SK-N-MC (cell line): ENCODE data around the gene CHTF18.
"Not testable (repeated sequence)": the region's sequence is repeated elsewhere in the genome, so short reads cannot be mapped to it uniquely, and the experiment has no call there.

Experiments used
- DNase-seq: peaks from one replicate; pipeline ENCODE4 v3.0.0-alpha.2; 2011; ENCODE audit warnings: low read depth, low spot score
- H3K27ac ChIP-seq: fragments of 200-600 bp; sonication (generic); 2 replicates; pipeline ENCODE4 v1.5.1; 2016; ENCODE audit warnings: mixed run types
- H3K36me3 ChIP-seq: fragments of 200-600 bp; sonication (generic); 2 replicates; pipeline ENCODE4 v1.6.1; 2017; ENCODE audit warnings: antibody characterized with exemption, low read length, mixed read lengths; ENCODE audit not compliant: insufficient read depth
- H3K4me3 ChIP-seq: fragments of 200-600 bp; sonication (generic); 2 replicates; pipeline ENCODE4 v1.5.1; 2016
- H3K9ac ChIP-seq: fragments of 200-600 bp; sonication (generic); 2 replicates; pipeline ENCODE4 v1.8.0; 2017; ENCODE audit warnings: mixed run types, mixed read lengths; ENCODE audit not compliant: insufficient read length
- H3K9me3 ChIP-seq: fragments of 200-600 bp; sonication (generic); 2 replicates; pipeline ENCODE4 v1.6.1; 2017; ENCODE audit warnings: low read depth, mild to moderate bottlenecking, antibody characterized with exemption, low read length, moderate library complexity, mixed read lengths
- EZH2 ChIP-seq: fragments of 200-600 bp; sonication (generic); IDR thresholded peaks from one replicate; pipeline ENCODE4 v1.6.1; 2017; ENCODE audit warnings: antibody characterized with exemption
- FOXP2 ChIP-seq: optimal IDR thresholded peaks from 2 replicates; pipeline ENCODE3; 2011; ENCODE audit warnings: mild to moderate bottlenecking, moderate library complexity; ENCODE audit not compliant: insufficient read depth; ENCODE audit errors: extremely low read length, control extremely low read depth
- POLR2AphosphoS5 ChIP-seq: IDR thresholded peaks from 2 replicates; pipeline ENCODE4 v1.6.1; 2012; ENCODE audit warnings: mild to moderate bottlenecking, low read depth, low read length, borderline replicate concordance

Gene CHTF18

DNA sequence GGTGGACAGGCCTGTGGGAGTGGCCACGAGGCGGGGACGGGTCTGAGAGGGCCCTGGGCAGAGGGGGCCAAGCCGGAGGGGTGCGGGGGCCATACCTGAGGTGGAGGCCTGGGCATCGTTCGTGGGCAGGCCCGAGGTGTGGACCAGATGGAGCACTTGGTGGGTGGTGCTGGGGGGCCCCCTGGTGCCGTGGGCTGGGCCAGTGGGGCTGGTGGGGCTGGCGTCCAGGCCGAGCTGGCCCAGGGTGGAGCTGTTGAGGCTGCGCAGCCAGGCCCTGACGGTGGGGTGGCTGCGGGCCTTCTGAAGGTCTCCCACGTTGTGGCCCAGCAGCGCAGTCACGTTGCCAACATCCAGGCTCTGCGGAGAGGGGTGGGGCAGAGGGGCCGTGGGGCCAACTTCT, 18.5 kb upstream of the CHTF18 start:
- Histone ChIP-seq H3K27ac (no peak overlapping the region), H3K9me3 (no peaks in the 10 kb centered on the region), H3K36me3 (no peaks in the 10 kb centered on the region), H3K9ac (no peak overlapping the region), H3K4me3 (no peak overlapping the region)
- no peak for DNase-seq
- TF ChIP-seq EZH2 (no peak), FOXP2 (no peak), POLR2AphosphoS5 (no peak)

DNA sequence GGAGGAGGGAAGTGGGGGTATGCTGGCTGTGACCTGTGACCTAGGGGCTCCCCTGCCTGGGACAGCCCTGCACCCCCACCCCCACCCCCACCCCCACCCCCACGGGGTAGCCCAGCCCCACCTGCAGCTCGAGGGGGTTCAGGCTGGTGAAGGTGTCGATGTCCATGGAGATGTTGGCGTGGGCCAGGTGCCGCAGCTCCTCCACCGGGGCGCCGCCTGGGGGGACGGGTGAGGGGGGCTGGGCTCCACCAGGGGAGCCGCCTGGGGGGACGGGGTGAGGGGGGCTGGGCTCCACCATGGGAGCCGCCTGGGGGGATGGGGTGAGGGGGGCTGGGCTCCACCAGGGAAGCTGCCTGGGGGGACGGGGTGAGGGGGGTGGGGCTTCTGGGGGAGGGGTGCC, 18.0 kb upstream of the CHTF18 start:
- Histone ChIP-seq H3K36me3 (no peaks in the 10 kb centered on the region), H3K9ac (no peak overlapping the region), H3K9me3 (no peaks in the 10 kb centered on the region), H3K4me3 (no peak overlapping the region), H3K27ac (no peak overlapping the region)
- no peak for TF ChIP-seq POLR2AphosphoS5
- TF ChIP-seq FOXP2, result no peak
- TF ChIP-seq EZH2, result no peak
- DNase-seq, result no peak

DNA sequence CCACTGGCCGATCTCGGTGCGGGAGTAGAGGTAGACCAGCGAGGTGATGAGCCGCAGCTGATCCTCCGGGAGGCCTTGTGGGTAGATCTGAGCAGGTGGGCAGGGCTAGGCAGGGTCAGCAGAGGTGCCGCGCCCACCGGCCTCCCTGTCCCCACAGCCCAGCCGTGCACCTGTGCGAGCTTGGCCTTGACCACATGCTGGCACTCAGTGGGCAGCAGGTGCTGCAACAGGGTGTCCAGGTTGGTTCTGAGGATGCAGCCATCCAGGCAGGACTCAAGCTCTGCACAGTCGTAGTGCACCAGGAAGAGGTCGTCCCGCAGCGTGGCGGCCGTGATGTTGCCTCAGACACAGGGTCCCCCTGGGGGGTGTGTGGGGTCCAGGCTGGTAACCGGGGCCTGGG, 15.5 kb upstream of the CHTF18 start:
- H3K36me3 ChIP-seq, result no peaks in the 10 kb centered on the region
- no peak for TF ChIP-seq EZH2
- TF ChIP-seq POLR2AphosphoS5, result no peak
- TF ChIP-seq FOXP2, result no peak
- H3K4me3 ChIP-seq, result no peak overlapping the region
- H3K27ac ChIP-seq, result no peak overlapping the region
- H3K9me3 ChIP-seq, result no peaks in the 10 kb centered on the region
- no peak overlapping the region for H3K9ac ChIP-seq
- DNase-seq, result no peak

DNA sequence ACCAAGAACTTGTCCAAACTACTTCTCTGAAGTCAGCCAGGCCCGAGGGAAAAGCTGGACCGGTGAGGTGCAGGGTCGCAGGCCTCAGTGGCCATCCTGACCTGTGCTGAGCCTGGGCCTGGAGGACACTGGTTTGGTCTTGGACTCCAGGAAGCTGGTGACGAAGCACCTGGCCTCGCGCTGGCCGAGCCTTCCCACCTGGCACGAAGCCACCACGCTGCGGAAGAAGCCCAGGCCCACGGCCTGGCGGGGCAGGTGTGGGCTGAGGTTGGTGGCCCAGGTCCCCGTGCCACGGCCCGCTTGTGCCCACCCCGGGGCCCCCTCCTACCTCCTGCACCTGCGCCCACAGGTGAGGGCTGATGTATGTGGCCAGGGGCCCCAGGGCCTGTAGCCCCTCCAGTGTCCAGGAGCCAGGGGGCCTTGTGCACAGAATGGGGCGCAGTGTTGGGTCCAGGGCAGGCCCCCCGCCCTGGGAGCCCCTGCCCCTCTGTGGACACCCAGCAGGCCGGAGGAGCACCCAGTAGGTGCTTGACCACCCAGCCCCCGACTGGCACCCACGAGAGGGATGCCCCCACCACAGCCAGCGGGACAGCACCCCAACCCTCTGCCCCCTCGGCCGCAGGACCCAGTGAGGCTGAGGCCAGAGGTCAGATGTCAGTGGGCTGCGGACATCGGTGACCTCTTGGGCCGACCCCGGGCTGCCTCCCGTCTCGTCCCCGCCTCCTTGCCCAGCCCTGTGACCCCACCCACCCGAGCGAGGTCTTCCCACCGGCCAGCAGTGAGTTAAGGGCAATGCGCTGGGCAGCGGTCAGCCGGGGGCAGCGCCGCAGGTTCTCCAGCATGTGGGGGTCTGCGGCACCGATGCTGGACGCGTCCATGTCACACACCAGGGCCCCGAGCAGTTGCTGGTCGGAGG, 14.1 kb upstream of the CHTF18 start:
- H3K4me3 ChIP-seq, result no peak overlapping the region
- TF ChIP-seq EZH2 (no peak), FOXP2 (no peak), POLR2AphosphoS5 (no peak)
- H3K9me3 ChIP-seq, result no peaks in the 10 kb centered on the region
- no peaks in the 10 kb centered on the region for H3K36me3 ChIP-seq
- H3K9ac ChIP-seq, result no peak overlapping the region
- no peak for DNase-seq
- H3K27ac ChIP-seq, result no peak overlapping the region

DNA sequence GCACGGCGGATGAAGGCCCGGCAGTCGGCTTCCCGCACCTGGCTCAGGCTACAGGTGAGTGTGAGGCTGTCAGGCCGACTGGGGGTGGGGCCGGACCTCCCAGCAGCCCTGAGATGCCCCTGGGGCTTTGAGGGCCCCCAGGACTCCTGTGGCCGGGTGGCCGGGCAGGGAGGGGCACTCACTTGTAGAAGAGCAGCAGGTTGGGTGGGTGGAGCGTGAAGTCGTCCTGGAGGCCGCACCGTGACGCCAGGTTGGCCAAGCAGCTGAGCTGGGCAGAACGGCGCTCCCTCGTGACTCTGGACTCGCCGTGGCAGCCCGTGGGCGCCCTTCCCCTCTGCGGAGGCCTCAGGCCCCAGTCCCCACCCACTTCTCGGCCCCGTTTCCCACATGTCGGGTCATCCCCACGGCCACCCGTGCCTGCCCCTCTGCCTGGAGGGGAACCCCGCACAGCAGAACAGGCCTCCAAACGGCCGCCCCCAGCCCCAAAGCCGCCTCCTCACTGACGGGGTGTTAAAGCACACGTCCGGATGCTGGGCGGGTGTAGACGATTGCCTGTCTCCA, 13.1 kb upstream of the CHTF18 start:
- no peak for DNase-seq
- no peak for TF ChIP-seq EZH2
- no peak for TF ChIP-seq POLR2AphosphoS5
- no peak for TF ChIP-seq FOXP2

DNA sequence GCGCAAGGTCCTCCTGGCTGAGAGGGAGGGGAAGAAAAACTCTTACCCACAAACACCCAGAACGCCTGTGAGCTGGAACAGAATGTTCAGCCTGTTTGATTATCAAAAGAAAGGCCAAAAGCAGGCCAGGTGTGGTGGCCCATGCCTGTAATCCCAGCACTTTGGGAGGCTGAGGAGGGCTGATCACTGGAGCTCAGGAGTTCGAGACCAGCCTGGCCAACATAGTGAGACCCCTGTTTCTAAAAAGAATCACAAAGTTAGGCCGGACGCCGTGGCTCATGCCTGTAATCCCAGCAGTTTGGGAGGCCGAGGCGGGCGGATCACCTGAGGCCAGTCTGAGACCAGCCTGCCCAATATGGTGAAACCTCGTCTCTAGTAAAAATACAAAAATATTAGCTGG, 12.1 kb upstream of the CHTF18 start:
- H3K9me3 ChIP-seq, H3K4me3 ChIP-seq, H3K36me3 ChIP-seq, H3K27ac ChIP-seq, DNase-seq, H3K9ac ChIP-seq: not testable (repeated sequence)

More for the DNA sequence above, 13.1 kb upstream of the CHTF18 start:
- Histone ChIP-seq H3K27ac (no peak overlapping the region), H3K9ac (no peak overlapping the region), H3K4me3 (no peak overlapping the region), H3K9me3 (no peaks in the 10 kb centered on the region), H3K36me3 (no peaks in the 10 kb centered on the region)

DNA sequence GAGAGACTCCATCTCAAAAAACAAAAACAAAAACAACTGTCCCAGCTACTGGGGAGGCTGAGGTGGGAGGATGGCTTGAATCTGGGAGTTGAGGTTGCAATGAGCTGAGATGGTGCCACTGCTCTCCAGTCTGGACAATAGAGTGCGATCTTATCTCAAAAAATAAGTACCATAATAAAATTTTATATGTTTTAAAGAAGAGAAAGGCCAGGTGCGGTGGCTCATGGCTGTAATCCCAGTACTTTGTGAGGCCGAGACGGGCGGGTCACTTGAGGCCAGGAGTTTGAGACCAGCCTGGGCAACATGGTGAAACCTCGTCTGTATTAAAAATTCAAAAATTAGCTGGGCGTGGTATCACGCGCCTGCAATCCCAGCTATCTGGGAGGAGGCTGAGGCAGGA, 11.6 kb upstream of the CHTF18 start:
- Histone ChIP-seq H3K9me3 (no peaks in the 10 kb centered on the region), H3K36me3 (no peaks in the 10 kb centered on the region), H3K9ac (no peak overlapping the region), H3K27ac (no peak overlapping the region), H3K4me3 (no peak overlapping the region)
- TF ChIP-seq POLR2AphosphoS5, result no peak
- DNase-seq, result no peak

DNA sequence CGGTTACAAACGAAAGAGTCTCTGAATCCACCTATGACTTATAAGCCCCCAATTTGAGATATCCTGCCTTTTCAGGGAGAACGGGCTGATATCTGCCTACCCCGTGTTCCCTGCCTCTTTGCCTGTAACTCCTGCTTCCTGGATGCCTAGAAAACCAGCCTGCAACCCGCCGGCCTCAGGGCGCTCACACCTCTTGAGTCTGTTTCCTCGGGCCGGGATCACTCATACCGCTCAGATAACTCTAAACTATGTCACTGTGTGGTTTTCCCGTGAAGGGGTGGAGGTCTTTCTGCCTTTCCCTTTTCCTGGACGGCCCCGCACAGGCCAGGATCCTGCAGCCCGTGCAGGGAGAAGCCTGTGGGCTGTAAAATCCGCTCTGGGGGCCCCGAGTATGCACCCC, 10.6 kb upstream of the CHTF18 start:
- Histone ChIP-seq H3K4me3 (no peak overlapping the region), H3K9me3 (no peaks in the 10 kb centered on the region), H3K9ac (no peak overlapping the region), H3K36me3 (no peaks in the 10 kb centered on the region), H3K27ac (no peak overlapping the region)
- TF ChIP-seq EZH2, result no peak
- no peak for DNase-seq

DNA sequence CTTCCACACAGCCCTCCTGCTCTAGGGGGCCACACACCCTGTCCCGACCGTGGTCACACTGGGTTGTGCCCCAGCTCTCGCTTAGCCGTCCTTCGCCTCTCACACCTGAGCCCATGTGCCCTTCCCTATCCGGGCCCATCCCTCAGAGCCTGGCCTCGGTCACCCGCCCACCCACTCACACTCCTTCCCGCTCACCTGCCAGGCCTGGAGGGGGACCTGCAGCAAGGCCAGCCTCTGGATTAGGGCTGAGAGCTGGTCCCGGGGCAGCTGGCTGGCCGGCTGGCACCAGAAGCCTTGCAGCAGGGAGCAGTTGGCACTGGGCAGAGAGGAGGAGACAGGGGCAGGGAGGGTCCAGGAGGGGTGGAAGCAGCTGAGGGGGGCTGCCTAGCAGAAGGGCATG, 10.0 kb upstream of the CHTF18 start:
- H3K36me3 ChIP-seq, result no peaks in the 10 kb centered on the region
- DNase-seq, result no peak
- H3K4me3 ChIP-seq, result no peak overlapping the region
- H3K27ac ChIP-seq, result no peak overlapping the region
- H3K9ac ChIP-seq, result no peak overlapping the region
- TF ChIP-seq FOXP2, result no peak
- TF ChIP-seq POLR2AphosphoS5, result no peak
- no peak for TF ChIP-seq EZH2
- H3K9me3 ChIP-seq, result no peaks in the 10 kb centered on the region
